K562 (cell line): ENCODE results near the gene EBF4. TPM values are rescaled to one million over a fixed set of nuclear protein-coding genes. Genes with fewer than 3 reads are reported as not detected.

Experiments used
- BRCA1 ChIP-seq, 2 experiments: fragments of 450-650 bp in 1 of 2; sonication (generic) in 1 of 2; formaldehyde crosslinking in 1 of 2; IDR thresholded peaks; 2 replicates each; pipeline versions ENCODE4 v1.5.0 to v1.6.1; 2017 to 2020; ENCODE audit warnings: mild to moderate bottlenecking in 1 of 2, missing genetic modification reagents in 1 of 2
- CC2D1A ChIP-seq: fragments of 450-650 bp; IDR thresholded peaks from 2 replicates; pipeline ENCODE4 v1.6.1; 2017; ENCODE audit warnings: mild to moderate bottlenecking
- FOXA1 ChIP-seq: fragments of 450-650 bp; IDR thresholded peaks from 2 replicates; pipeline ENCODE4 v1.6.1; 2016; ENCODE audit warnings: mild to moderate bottlenecking, borderline replicate concordance
- GTF2A2 ChIP-seq: IDR thresholded peaks from 2 replicates; pipeline ENCODE4 v1.6.1; 2016; ENCODE audit warnings: mild to moderate bottlenecking, missing genetic modification characterization, missing compliant biosample characterization
- GTF3C2 ChIP-seq: IDR thresholded peaks from 3 replicates; pipeline ENCODE4 v1.6.1; 2011; ENCODE audit warnings: borderline replicate concordance, mild to moderate bottlenecking, moderate library complexity; ENCODE audit not compliant: insufficient read length; ENCODE audit errors: extremely low read depth
- IRF9 ChIP-seq: fragments of 450-650 bp; IDR thresholded peaks from 2 replicates; pipeline ENCODE4 v1.6.1; 2016; ENCODE audit warnings: missing biosample characterization, missing genetic modification characterization
- MBD2 ChIP-seq: sonication (generic); IDR thresholded peaks from 2 replicates; pipeline ENCODE4 v1.6.1; 2016; ENCODE audit warnings: low read depth, borderline replicate concordance
- MLLT1 ChIP-seq, 2 experiments: fragments of 450-650 bp; IDR thresholded peaks; 2 replicates each; pipeline ENCODE4 v1.6.1; 2016
- PML ChIP-seq: IDR thresholded peaks from 2 replicates; pipeline ENCODE4 v1.6.1; 2012; ENCODE audit warnings: low read length, inconsistent platforms
- RCOR1 ChIP-seq, 2 experiments: IDR thresholded peaks; 2 replicates each; pipeline ENCODE4 v1.6.1; 2012; ENCODE audit warnings: low read depth in 2 of 2, low read length in 2 of 2, borderline replicate concordance in 1 of 2, improper control_type of control experiment in 1 of 2
- SMARCA5 ChIP-seq: fragments of 450-650 bp; IDR thresholded peaks from 2 replicates; pipeline ENCODE4 v1.6.1; 2016
- SP1 ChIP-seq: sonication (generic); formaldehyde crosslinking; IDR thresholded peaks from 2 replicates; pipeline ENCODE4 v1.8.1; 2022; ENCODE audit warnings: mild to moderate bottlenecking, missing genetic modification reagents
- TBL1XR1 ChIP-seq, 2 experiments: IDR thresholded peaks; 2 replicates each; pipeline ENCODE4 v1.6.1; 2012; ENCODE audit warnings: improper control_type of control experiment in 2 of 2, low read length in 2 of 2, mild to moderate bottlenecking in 1 of 2
- THRB ChIP-seq: fragments of 450-650 bp; formaldehyde crosslinking; conservative IDR thresholded peaks from 2 replicates; pipeline ENCODE4 v1.4.0; 2022; ENCODE audit warnings: mild to moderate bottlenecking, missing genetic modification characterization
- TSC22D4 ChIP-seq: fragments of 450-650 bp; IDR thresholded peaks from 2 replicates; pipeline ENCODE4 v1.6.1; 2016; ENCODE audit warnings: missing genetic modification characterization, missing biosample characterization, control low read depth
- ZMIZ1 ChIP-seq, 2 experiments: fragments of 150-350 bp in 1 of 2; IDR thresholded peaks; 2 replicates each; pipeline ENCODE4 v1.6.1; 2012 to 2016; ENCODE audit warnings: low read depth in 2 of 2, low read length in 2 of 2, mild to moderate bottlenecking in 1 of 2, moderate library complexity in 1 of 2
- ZNF586 ChIP-seq: fragments of 450-650 bp; formaldehyde crosslinking; conservative IDR thresholded peaks from 2 replicates; pipeline ENCODE4 v1.4.0; 2020; ENCODE audit warnings: mild to moderate bottlenecking, moderate library complexity
- ZNF76 ChIP-seq: fragments of 250-450 bp; sonication (Bioruptor Pico); IDR thresholded peaks from 2 replicates; pipeline ENCODE4 v1.4.0; 2020; ENCODE audit warnings: mild to moderate bottlenecking, moderate library complexity, borderline replicate concordance
- polyA plus RNA-seq, 8 experiments: library from polyadenylated mRNA; depleted of rRNA in 4 of 8; stranded (reverse) in 5 of 8; unstranded in 3 of 8; fragments of >200 nt; fragmentation: Nextera tagmentation in 2 of 8; fragmentation: Illumina TruSeq in 1 of 8; extraction: Ambion mirVana in 2 of 8; extraction: Trizol in 1 of 8; gene quantifications; 2 replicates each; pipeline versions ENCODE4 v1.2.1 to v1.2.3, GENCODE V29; 2011 to 2014; ENCODE audit warnings: inconsistent platforms in 1 of 8, missing spikeins in 1 of 8
- total RNA-seq, 7 experiments: library from RNA; depleted of rRNA in 6 of 7; stranded (reverse); fragments of >200 nt in 6 of 7; fragmentation: Illumina TruSeq in 2 of 7; extraction: Trizol in 2 of 7; gene quantifications; 2 replicates each; pipeline versions ENCODE4 v1.2.1 to v1.2.3, GENCODE V29; 2011 to 2021; ENCODE audit warnings: low replicate concordance in 1 of 7

EBF4 gene
- total and polyA plus RNA-seq, 9 of the 15 experiments (the other 6 are each of a cell fraction or from before 2014, with no cell fraction given), result 0.09 TPM; not detected in 8

GRCh38 chr20:2729251-2729713, 36.7 kb downstream of the EBF4 start (continued):
- TF ChIP-seq GTF3C2, result no peak
- no peak for TF ChIP-seq FOXA1
- no peak for TF ChIP-seq GTF2A2 (tag)
- no peak for TF ChIP-seq ZNF76 (CRISPR knock-in tag)
- no peak for TF ChIP-seq PML
- TF ChIP-seq ZMIZ1 (IDR thresholded peaks at IDR 0.05; ENCODE audit: low read depth in 2 of 2, low read length in 2 of 2), result no peak
- no peak for TF ChIP-seq THRB (CRISPR knock-in tag)
- no peak for TF ChIP-seq CC2D1A
- TF ChIP-seq TSC22D4 (tag), result no peak
- TF ChIP-seq MLLT1 (IDR thresholded peaks at IDR 0.05), result no peak
- TF ChIP-seq MBD2, result no peak
- TF ChIP-seq BRCA1 (IDR thresholded peaks at IDR 0.05), result no peak
- no peak for TF ChIP-seq BRCA1 (CRISPR knock-in tag; IDR thresholded peaks at IDR 0.05)
- no peak for TF ChIP-seq TBL1XR1 (IDR thresholded peaks at IDR 0.05; ENCODE audit: low read length in 2 of 2)
- TF ChIP-seq IRF9, result no peak
- peak in 1 of 2 experiments; percentile 58; a peak in 1 of 4 replicates for TF ChIP-seq RCOR1 (IDR thresholded peaks at IDR 0.05; ENCODE audit: borderline replicate concordance in 1 of 2, low read depth in 2 of 2, low read length in 2 of 2)
- no peak for TF ChIP-seq SP1
- TF ChIP-seq SMARCA5, result no peak
- TF ChIP-seq ZNF586, result no peak
